Measurements from ENCODE around the gene CLOCK. TPM values are rescaled to one million over a fixed set of nuclear protein-coding genes. Genes with fewer than 3 reads are reported as not detected.
"Not testable (repeated sequence)": the region's sequence is repeated elsewhere in the genome, so short reads cannot be mapped to it uniquely, and the experiment has no call there.

Gene CLOCK
- polyA plus RNA-seq, 1 of the 3 experiments (the other 2 are of a cell fraction) = 4.2 TPM

- TF ChIP-seq, protein P1, sequence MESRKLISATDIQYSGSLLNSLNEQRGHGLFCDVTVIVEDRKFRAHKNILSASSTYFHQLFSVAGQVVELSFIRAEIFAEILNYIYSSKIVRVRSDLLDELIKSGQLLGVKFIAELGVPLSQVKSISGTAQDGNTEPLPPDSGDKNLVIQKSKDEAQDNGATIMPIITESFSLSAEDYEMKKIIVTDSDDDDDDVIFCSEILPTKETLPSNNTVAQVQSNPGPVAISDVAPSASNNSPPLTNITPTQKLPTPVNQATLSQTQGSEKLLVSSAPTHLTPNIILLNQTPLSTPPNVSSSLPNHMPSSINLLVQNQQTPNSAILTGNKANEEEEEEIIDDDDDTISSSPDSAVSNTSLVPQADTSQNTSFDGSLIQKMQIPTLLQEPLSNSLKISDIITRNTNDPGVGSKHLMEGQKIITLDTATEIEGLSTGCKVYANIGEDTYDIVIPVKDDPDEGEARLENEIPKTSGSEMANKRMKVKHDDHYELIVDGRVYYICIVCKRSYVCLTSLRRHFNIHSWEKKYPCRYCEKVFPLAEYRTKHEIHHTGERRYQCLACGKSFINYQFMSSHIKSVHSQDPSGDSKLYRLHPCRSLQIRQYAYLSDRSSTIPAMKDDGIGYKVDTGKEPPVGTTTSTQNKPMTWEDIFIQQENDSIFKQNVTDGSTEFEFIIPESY (IDR thresholded peaks at IDR 0.05; ENCODE audit: borderline replicate concordance, low read depth) = no peak
- TF ChIP-seq EP300 (IDR thresholded peaks at IDR 0.05; ENCODE audit: borderline replicate concordance in 1 of 2, low read depth in 1 of 2, low read length in 1 of 2) (no peak), MEF2A (IDR thresholded peaks at IDR 0.05; ENCODE audit: borderline replicate concordance, low read depth) (no peak), CHD2 (IDR thresholded peaks at IDR 0.05; ENCODE audit: low read length, partially characterized antibody) (no peak), TAF1 (IDR thresholded peaks at IDR 0.05; ENCODE audit: borderline replicate concordance, low read depth, low read length) (no peak), EZH2phosphoT487 (IDR thresholded peaks at IDR 0.05; ENCODE audit: borderline replicate concordance, low read depth) (no peak)
These were observed 45.3 kb upstream of the CLOCK start, which contains the start of gene PDCL2 (continued) for GRCh38 chr4:55592014-55592413.

- POLR2A ChIA-PET = no interaction called here
- Histone ChIP-seq H3K27ac (ENCODE audit: low read depth in 2 of 2, low read length in 1 of 2) (no peak overlapping the region), H3K9me2 (no peaks in the 10 kb centered on the region), H4K20me1 (ENCODE audit: insufficient read depth) (no peaks in the 10 kb centered on the region), H3F3A (replicated peaks; ENCODE audit: insufficient read depth) (no peaks in the 10 kb centered on the region), H3K9ac (no peak overlapping the region), H3K36me3 (replicated peaks in 1 of 2; ENCODE audit: control insufficient read depth in 1 of 2, insufficient read depth in 2 of 2, low read length in 1 of 2) (no peaks in the 10 kb centered on the region), H2AFZ (ENCODE audit: low read depth) (no peak overlapping the region), H3K4me1 (ENCODE audit: control insufficient read depth in 1 of 2, insufficient read depth in 2 of 2, low read depth in 1 of 2, low read length in 1 of 2) (no peaks in the 10 kb centered on the region), H3K4me3 (ENCODE audit: low read depth in 2 of 2, low read length in 1 of 2) (no peak overlapping the region), H3K79me2 (ENCODE audit: insufficient read depth) (no peaks in the 10 kb centered on the region), H3K27me3 (ENCODE audit: insufficient read depth) (no peaks in the 10 kb centered on the region), H3K9me3 (0 out of 2 replicates have a peak, but pooled peaks cover 5% of the 10 kb centered on the region), H3K4me2 (no peak overlapping the region)
- CTCF ChIA-PET = no interaction called here
- TF ChIP-seq USF1 (IDR thresholded peaks at IDR 0.05; ENCODE audit: borderline replicate concordance, low read depth) (no peak), FOXJ3 (CRISPR knock-in tag; IDR thresholded peaks at IDR 0.05) (no peak), TAF1 (IDR thresholded peaks at IDR 0.05; ENCODE audit: borderline replicate concordance, low read depth, low read length) (no peak), MXI1 (IDR thresholded peaks at IDR 0.05; ENCODE audit: low read depth, low read length) (no peak), TCF12 (IDR thresholded peaks at IDR 0.05) (no peak), GATA2 (CRISPR knock-in tag; IDR thresholded peaks at IDR 0.05) (no peak), EZH2phosphoT487 (IDR thresholded peaks at IDR 0.05; ENCODE audit: borderline replicate concordance, low read depth) (no peak), FOSL2 (IDR thresholded peaks at IDR 0.05; ENCODE audit: borderline replicate concordance, low read depth) (no peak), USF2 (IDR thresholded peaks at IDR 0.05; ENCODE audit: borderline replicate concordance, low read depth, low read length) (no peak), POLR2AphosphoS5 (IDR thresholded peaks at IDR 0.05; ENCODE audit: low read depth, low read length) (no peak), SMC3 (IDR thresholded peaks at IDR 0.05; ENCODE audit: low read depth, low read length) (no peak), NRF1 (IDR thresholded peaks at IDR 0.05; ENCODE audit: low read depth, low read length) (no peak), RFX5 (IDR thresholded peaks at IDR 0.05; ENCODE audit: low read length) (no peak), GABPA (IDR thresholded peaks at IDR 0.05; ENCODE audit: low read depth) (no peak), MEF2A (IDR thresholded peaks at IDR 0.05; ENCODE audit: borderline replicate concordance, low read depth) (no peak), SIN3A (IDR thresholded peaks at IDR 0.05; ENCODE audit: borderline replicate concordance, low read depth, low read length) (no peak), FOXM1 (IDR thresholded peaks at IDR 0.05; ENCODE audit: low read depth) (no peak)
- TF ChIP-seq, protein P2, sequence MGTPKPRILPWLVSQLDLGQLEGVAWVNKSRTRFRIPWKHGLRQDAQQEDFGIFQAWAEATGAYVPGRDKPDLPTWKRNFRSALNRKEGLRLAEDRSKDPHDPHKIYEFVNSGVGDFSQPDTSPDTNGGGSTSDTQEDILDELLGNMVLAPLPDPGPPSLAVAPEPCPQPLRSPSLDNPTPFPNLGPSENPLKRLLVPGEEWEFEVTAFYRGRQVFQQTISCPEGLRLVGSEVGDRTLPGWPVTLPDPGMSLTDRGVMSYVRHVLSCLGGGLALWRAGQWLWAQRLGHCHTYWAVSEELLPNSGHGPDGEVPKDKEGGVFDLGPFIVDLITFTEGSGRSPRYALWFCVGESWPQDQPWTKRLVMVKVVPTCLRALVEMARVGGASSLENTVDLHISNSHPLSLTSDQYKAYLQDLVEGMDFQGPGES (IDR thresholded peaks at IDR 0.05; ENCODE audit: low read depth, low read length) = no peak
- no peak for DNase-seq
- 39% methylated on average over 2 of the region's 2 CpGs for WGBS (ENCODE audit: low lambda C conversion rate)
These were observed 41.5 kb upstream of the CLOCK start for GRCh38 chr4:55588160-55588559.

DNA sequence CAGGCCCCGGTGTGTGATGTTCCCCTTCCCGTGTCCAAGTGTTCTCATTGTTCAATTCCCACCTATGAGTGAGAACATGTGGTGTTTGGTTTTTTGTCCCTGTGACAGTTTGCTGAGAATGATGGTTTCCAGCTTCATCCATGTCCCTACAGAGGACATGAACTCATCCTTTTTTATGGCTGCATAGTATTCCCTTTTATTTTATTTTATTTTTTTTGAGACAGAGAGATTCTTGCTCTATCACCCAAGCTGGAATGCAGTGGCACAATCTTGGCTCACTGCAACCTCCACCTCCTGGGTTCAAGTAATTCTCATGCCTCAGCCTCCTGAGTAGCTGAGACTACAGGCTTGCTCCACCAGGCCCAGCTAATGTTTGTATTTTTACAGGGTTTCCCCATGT lies 36.1 kb upstream of the CLOCK start:
- CTCF ChIA-PET = not testable (repeated sequence)

More for the DNA sequence above, 36.1 kb upstream of the CLOCK start:
- H3K36me3 ChIP-seq (replicated peaks in 1 of 2; ENCODE audit: control insufficient read depth in 1 of 2, insufficient read depth in 2 of 2, low read length in 1 of 2); H3K9me2 ChIP-seq; H3K27ac ChIP-seq (ENCODE audit: low read depth in 2 of 2, low read length in 1 of 2); H3K9me3 ChIP-seq; H2AFZ ChIP-seq (ENCODE audit: low read depth); POLR2A ChIA-PET; H3K4me1 ChIP-seq (ENCODE audit: control insufficient read depth in 1 of 2, insufficient read depth in 2 of 2, low read depth in 1 of 2, low read length in 1 of 2); H3K4me3 ChIP-seq (ENCODE audit: low read depth in 2 of 2, low read length in 1 of 2); DNase-seq; H3K27me3 ChIP-seq (ENCODE audit: insufficient read depth); H3K4me2 ChIP-seq; H3F3A ChIP-seq (replicated peaks; ENCODE audit: insufficient read depth); H3K79me2 ChIP-seq (ENCODE audit: insufficient read depth); H4K20me1 ChIP-seq (ENCODE audit: insufficient read depth); H3K9ac ChIP-seq: not testable (repeated sequence)
- WGBS (ENCODE audit: low lambda C conversion rate) = 84% methylated on average over 2 of the region's 2 CpGs
